GM23338 (cell line): ENCODE data around the gene USH2A. TPM values are rescaled to one million over a fixed set of nuclear protein-coding genes. Genes with fewer than 3 reads are reported as not detected.

Source experiments
- ATAC-seq: fragments of 200-7000 bp; cut with Tn5 transposase; 3 replicates; pipeline ENCODE4 v1.9.1; 2020
- DNase-seq: peaks from one replicate; pipeline ENCODE4 v3.0.0-alpha.2; 2015; ENCODE audit warnings: low spot score
- H2AFZ ChIP-seq: fragments of 200-600 bp; sonication (generic); 2 replicates; pipeline ENCODE4 v1.8.0; 2016; ENCODE audit warnings: antibody characterized with exemption, mild to moderate bottlenecking, moderate library complexity
- H3F3A ChIP-seq: fragments of 200-600 bp; sonication (generic); replicated peaks from 2 replicates; pipeline ENCODE4 v1.8.0; 2017; ENCODE audit warnings: antibody characterized with exemption, mixed run types, low read depth
- H3K27ac ChIP-seq: fragments of 200-600 bp; sonication (generic); 2 replicates; pipeline ENCODE4 v1.6.1; 2016; ENCODE audit warnings: low read depth
- H3K27me3 ChIP-seq: fragments of 200-600 bp; sonication (generic); 2 replicates; pipeline ENCODE4 v1.8.0; 2016; ENCODE audit warnings: mild to moderate bottlenecking, mixed run types, moderate library complexity; ENCODE audit not compliant: insufficient read depth
- H3K36me3 ChIP-seq: fragments of 200-600 bp; sonication (generic); 2 replicates; pipeline ENCODE4 v1.8.0; 2016; ENCODE audit warnings: mild to moderate bottlenecking; ENCODE audit not compliant: insufficient read depth
- H3K4me1 ChIP-seq: fragments of 200-600 bp; sonication (generic); 2 replicates; pipeline ENCODE4 v1.8.0; 2016; ENCODE audit warnings: mild to moderate bottlenecking, moderate library complexity; ENCODE audit not compliant: insufficient read depth
- H3K4me2 ChIP-seq: fragments of 200-600 bp; sonication (generic); 2 replicates; pipeline ENCODE4 v1.7.1; 2017; ENCODE audit warnings: mixed run types
- H3K4me3 ChIP-seq: fragments of 200-600 bp; sonication (generic); 2 replicates; pipeline ENCODE4 v1.6.1; 2016; ENCODE audit warnings: mixed run types
- H3K79me2 ChIP-seq: fragments of 200-600 bp; sonication (generic); replicated peaks from 2 replicates; pipeline ENCODE4 v1.8.0; 2017; ENCODE audit warnings: mild to moderate bottlenecking; ENCODE audit not compliant: insufficient read depth
- H3K9me2 ChIP-seq: fragments of 200-600 bp; sonication (generic); 2 replicates; pipeline ENCODE4 v1.8.0; 2017; ENCODE audit not compliant: insufficient read depth
- H4K20me1 ChIP-seq: fragments of 200-600 bp; sonication (generic); replicated peaks from 2 replicates; pipeline ENCODE4 v1.8.0; 2017; ENCODE audit warnings: mild to moderate bottlenecking; ENCODE audit not compliant: insufficient read depth
- H3K27ac Mint-ChIP-seq: 2 replicates; pipeline ENCODE4 v1.8.0; 2020; ENCODE audit warnings: inconsistent platforms, mild to moderate bottlenecking, moderate library complexity, mixed read lengths
- H3K27me3 Mint-ChIP-seq: 3 replicates; pipeline ENCODE4 v1.8.0; 2022; ENCODE audit warnings: low read depth, mild to moderate bottlenecking, moderate library complexity, mixed read lengths, inconsistent platforms; ENCODE audit not compliant: insufficient read depth, poor library complexity
- H3K36me3 Mint-ChIP-seq: 3 replicates; pipeline ENCODE4 v1.8.0; 2021; ENCODE audit warnings: low read depth, mild to moderate bottlenecking, inconsistent platforms, moderate library complexity, mixed read lengths
- H3K4me1 Mint-ChIP-seq: 3 replicates; pipeline ENCODE4 v1.8.0; 2020; ENCODE audit warnings: mild to moderate bottlenecking, inconsistent platforms, mixed read lengths
- H3K4me3 Mint-ChIP-seq: 3 replicates; pipeline ENCODE4 v1.8.0; 2021; ENCODE audit warnings: moderate library complexity, mild to moderate bottlenecking, inconsistent platforms, mixed read lengths
- H3K9me3 Mint-ChIP-seq: 3 replicates; pipeline ENCODE4 v1.8.0; 2020; ENCODE audit warnings: moderate library complexity, mild to moderate bottlenecking, inconsistent platforms, mixed read lengths
- CREB1 ChIP-seq: fragments of 250-450 bp; sonication (Bioruptor Pico); IDR thresholded peaks from 2 replicates; pipeline ENCODE4 v1.5.0; 2020; ENCODE audit warnings: low read depth, mild to moderate bottlenecking, moderate library complexity
- ETS1 ChIP-seq: IDR thresholded peaks from 2 replicates; pipeline ENCODE4 v1.6.1; 2016; ENCODE audit warnings: antibody characterized with exemption
- EZH2 ChIP-seq: fragments of 200-600 bp; sonication (generic); IDR thresholded peaks from one replicate; pipeline ENCODE4 v1.8.0; 2017; ENCODE audit warnings: antibody characterized with exemption, mild to moderate bottlenecking, low read depth; ENCODE audit not compliant: unreplicated experiment
- JUNB ChIP-seq: IDR thresholded peaks from one replicate; pipeline ENCODE4 v1.6.1; 2016; ENCODE audit warnings: antibody characterized with exemption; ENCODE audit not compliant: unreplicated experiment
- ZNF114 ChIP-seq: fragments of 250-450 bp; sonication (Bioruptor Pico); IDR thresholded peaks from 2 replicates; pipeline ENCODE4 v1.5.0; 2020; ENCODE audit warnings: mild to moderate bottlenecking, moderate library complexity
- ZNF462 ChIP-seq: fragments of 250-450 bp; sonication (Bioruptor Pico); IDR thresholded peaks from 2 replicates; pipeline ENCODE4 v1.5.0; 2020; ENCODE audit warnings: mild to moderate bottlenecking, moderate library complexity
- polyA plus RNA-seq: library from polyadenylated mRNA; unstranded; fragments of >200 nt; fragmentation: Nextera tagmentation; extraction: Ambion mirVana; gene quantifications from 2 replicates; pipeline ENCODE4 v1.2.1, GENCODE V29; 2016
- total RNA-seq: library from RNA; depleted of rRNA; stranded (reverse); fragments of >200 nt; shearing (Covaris generic); gene quantifications from 2 replicates; pipeline ENCODE4 v1.2.3, GENCODE V29; 2014
- TF ChIP-seq, protein P1 (sequence below), 2 experiments: fragments of 200-600 bp in 1 of 2; sonication (generic) in 1 of 2; conservative IDR thresholded peaks; 2 replicates each; pipeline versions ENCODE4 v1.5.1 to v1.6.1; 2016 to 2017; ENCODE audit warnings: antibody characterized with exemption in 2 of 2, low read depth in 2 of 2, mild to moderate bottlenecking in 2 of 2, moderate library complexity in 1 of 2
- TF ChIP-seq, protein P2 (sequence below): IDR thresholded peaks from one replicate; pipeline ENCODE4 v1.6.1; 2018; ENCODE audit warnings: antibody characterized with exemption; ENCODE audit not compliant: unreplicated experiment

Gene USH2A
- total and polyA plus RNA-seq, 2 experiments from 2014 or later = 0.03 TPM

DNA sequence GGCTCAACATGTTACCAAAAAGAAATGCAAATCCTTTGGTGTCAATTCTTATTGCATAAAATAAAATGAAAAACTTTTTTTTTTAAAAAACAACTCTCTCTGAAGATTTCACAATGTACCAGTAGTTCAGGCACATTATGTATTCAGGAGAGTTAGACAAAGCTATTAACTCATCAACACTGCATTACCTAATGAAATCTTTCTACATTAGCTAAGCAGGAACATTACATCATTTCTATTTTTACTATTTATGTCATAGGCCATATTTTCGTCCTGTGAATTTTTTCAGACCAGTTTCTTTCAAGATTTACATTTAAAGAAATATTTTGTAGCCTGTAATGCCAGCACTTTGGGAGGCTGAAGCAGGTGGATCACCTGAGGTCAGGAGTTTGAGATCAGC lies 366.2 kb downstream of the USH2A start (continued):
- TF ChIP-seq ZNF462 (CRISPR knock-in tag) (no peak), CREB1 (CRISPR knock-in tag) (no peak), ETS1 (no peak), EZH2 (no peak), JUNB (no peak), ZNF114 (CRISPR knock-in tag) (no peak)
- TF ChIP-seq, protein P1, sequence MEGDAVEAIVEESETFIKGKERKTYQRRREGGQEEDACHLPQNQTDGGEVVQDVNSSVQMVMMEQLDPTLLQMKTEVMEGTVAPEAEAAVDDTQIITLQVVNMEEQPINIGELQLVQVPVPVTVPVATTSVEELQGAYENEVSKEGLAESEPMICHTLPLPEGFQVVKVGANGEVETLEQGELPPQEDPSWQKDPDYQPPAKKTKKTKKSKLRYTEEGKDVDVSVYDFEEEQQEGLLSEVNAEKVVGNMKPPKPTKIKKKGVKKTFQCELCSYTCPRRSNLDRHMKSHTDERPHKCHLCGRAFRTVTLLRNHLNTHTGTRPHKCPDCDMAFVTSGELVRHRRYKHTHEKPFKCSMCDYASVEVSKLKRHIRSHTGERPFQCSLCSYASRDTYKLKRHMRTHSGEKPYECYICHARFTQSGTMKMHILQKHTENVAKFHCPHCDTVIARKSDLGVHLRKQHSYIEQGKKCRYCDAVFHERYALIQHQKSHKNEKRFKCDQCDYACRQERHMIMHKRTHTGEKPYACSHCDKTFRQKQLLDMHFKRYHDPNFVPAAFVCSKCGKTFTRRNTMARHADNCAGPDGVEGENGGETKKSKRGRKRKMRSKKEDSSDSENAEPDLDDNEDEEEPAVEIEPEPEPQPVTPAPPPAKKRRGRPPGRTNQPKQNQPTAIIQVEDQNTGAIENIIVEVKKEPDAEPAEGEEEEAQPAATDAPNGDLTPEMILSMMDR (conservative IDR thresholded peaks at IDR 0.05; ENCODE audit: low read depth in 2 of 2) = no peak

DNA sequence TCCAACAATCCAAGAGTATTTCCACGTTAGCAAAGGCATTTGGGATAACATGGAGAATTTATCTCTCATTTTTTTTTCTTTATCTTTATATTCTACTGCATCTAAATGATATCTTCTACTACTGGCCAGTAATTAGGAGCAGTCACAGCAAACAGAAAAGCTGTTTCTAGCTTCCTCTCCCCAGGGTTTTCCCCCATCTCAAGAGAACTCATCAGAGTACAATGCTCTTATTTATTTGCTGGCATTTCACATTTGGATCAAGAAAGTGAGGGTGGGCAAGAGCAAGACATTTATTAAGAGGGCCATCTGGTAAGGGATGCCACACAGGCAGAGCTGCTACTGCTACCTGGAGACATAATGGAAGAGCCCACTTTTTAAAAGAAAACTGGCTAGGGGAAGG lies 368.2 kb downstream of the USH2A start:
- no peak overlapping the region for H3K27ac ChIP-seq
- no peaks in the 10 kb centered on the region for H3F3A ChIP-seq
- H3K9me2 ChIP-seq = no peaks in the 10 kb centered on the region
- peak overlapping the region; percentile 91; the same call in 1 of the 2 replicates for H2AFZ ChIP-seq
- Mint-ChIP-seq H3K27me3 (no peaks in the 10 kb centered on the region), H3K4me1 (peaks cover 6% of the 10 kb centered on the region; the same call in 2 of the 3 replicates), H3K27ac (no peak overlapping the region), H3K36me3 (no peaks in the 10 kb centered on the region), H3K9me3 (no peaks in the 10 kb centered on the region), H3K4me3 (no peak overlapping the region)
- ATAC-seq (no peak), DNase-seq (no peak)
- H3K4me2 ChIP-seq = no peak overlapping the region
- no peak overlapping the region for H3K4me3 ChIP-seq
- H3K36me3 ChIP-seq = no peaks in the 10 kb centered on the region
- H3K27me3 ChIP-seq = no peaks in the 10 kb centered on the region
- H4K20me1 ChIP-seq = no peaks in the 10 kb centered on the region
- H3K4me1 ChIP-seq = peaks cover 4% of the 10 kb centered on the region
- no peaks in the 10 kb centered on the region for H3K79me2 ChIP-seq
- TF ChIP-seq, protein P2, sequence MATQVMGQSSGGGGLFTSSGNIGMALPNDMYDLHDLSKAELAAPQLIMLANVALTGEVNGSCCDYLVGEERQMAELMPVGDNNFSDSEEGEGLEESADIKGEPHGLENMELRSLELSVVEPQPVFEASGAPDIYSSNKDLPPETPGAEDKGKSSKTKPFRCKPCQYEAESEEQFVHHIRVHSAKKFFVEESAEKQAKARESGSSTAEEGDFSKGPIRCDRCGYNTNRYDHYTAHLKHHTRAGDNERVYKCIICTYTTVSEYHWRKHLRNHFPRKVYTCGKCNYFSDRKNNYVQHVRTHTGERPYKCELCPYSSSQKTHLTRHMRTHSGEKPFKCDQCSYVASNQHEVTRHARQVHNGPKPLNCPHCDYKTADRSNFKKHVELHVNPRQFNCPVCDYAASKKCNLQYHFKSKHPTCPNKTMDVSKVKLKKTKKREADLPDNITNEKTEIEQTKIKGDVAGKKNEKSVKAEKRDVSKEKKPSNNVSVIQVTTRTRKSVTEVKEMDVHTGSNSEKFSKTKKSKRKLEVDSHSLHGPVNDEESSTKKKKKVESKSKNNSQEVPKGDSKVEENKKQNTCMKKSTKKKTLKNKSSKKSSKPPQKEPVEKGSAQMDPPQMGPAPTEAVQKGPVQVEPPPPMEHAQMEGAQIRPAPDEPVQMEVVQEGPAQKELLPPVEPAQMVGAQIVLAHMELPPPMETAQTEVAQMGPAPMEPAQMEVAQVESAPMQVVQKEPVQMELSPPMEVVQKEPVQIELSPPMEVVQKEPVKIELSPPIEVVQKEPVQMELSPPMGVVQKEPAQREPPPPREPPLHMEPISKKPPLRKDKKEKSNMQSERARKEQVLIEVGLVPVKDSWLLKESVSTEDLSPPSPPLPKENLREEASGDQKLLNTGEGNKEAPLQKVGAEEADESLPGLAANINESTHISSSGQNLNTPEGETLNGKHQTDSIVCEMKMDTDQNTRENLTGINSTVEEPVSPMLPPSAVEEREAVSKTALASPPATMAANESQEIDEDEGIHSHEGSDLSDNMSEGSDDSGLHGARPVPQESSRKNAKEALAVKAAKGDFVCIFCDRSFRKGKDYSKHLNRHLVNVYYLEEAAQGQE = no peak
- TF ChIP-seq JUNB = no peak
